ENCODE results near the gene TLR4.

Gene TLR4

GRCh38 chr9:117671468-117671867 lies 32.7 kb upstream of the TLR4 start:
- no peaks in the 10 kb centered on the region for H3K4me1 ChIP-seq (ENCODE audit: control insufficient read depth, low read depth, low read length)
- no peaks in the 10 kb centered on the region for H3K36me3 ChIP-seq (ENCODE audit: control insufficient read depth, insufficient read depth, low read length)
- H4K5ac ChIP-seq (ENCODE audit: low read length), result no peak overlapping the region
- no peak overlapping the region for H3K23ac ChIP-seq (ENCODE audit: low read length)
- H3K4me2 ChIP-seq (ENCODE audit: low read length), result no peak overlapping the region
- H4K8ac ChIP-seq (ENCODE audit: low read depth, low read length), result no peak overlapping the region
- H3K18ac ChIP-seq (ENCODE audit: low read length), result no peak overlapping the region
- H2BK5ac ChIP-seq (ENCODE audit: low read length), result no peak overlapping the region
- H3K4me3 ChIP-seq (ENCODE audit: low read length), result no peak overlapping the region
- H2BK120ac ChIP-seq (ENCODE audit: low read depth, low read length), result no peak overlapping the region
- H3K4ac ChIP-seq (ENCODE audit: low read depth, low read length), result no peak overlapping the region
- no peak overlapping the region for H3K56ac ChIP-seq (ENCODE audit: low read length)
- no peak overlapping the region for H2BK15ac ChIP-seq (replicated peaks; ENCODE audit: low read depth)
- H3K9ac ChIP-seq (ENCODE audit: low read length), result no peak overlapping the region
- WGBS (ENCODE audit: extremely low coverage, insufficient coverage, low lambda C conversion rate), result 100% methylated on average over 1 of the region's 1 CpG
- H2AK5ac ChIP-seq (ENCODE audit: low read length), result no peak overlapping the region
- H3K27ac ChIP-seq (ENCODE audit: low read depth, low read length), result no peak overlapping the region
- no peaks in the 10 kb centered on the region for H3K27me3 ChIP-seq (ENCODE audit: insufficient read depth, low read length, poor library complexity)
- no peaks in the 10 kb centered on the region for H3K79me2 ChIP-seq (ENCODE audit: control insufficient read depth, insufficient read depth, low read length)
- no peaks in the 10 kb centered on the region for H3K79me1 ChIP-seq (ENCODE audit: low read length)
- DNase-seq, result no peak

DNA sequence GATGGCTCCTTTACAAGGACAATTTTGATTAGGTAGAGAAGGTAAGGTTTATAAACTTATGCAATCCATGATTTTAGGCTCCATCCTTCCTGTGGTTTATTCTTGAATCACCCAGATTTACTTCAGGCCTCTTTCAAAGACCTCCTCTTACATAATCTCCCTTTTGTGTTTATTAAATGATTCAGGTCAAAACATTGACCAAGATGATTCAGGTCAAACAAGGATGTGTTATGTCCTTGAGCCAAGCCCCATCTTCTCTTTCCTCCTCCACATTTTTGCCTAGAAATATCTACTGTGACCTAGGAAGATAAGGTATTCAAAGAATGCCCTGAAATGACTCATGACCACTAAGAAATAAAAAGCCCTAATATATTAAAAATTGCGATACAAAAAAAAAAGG lies 31.8 kb upstream of the TLR4 start:
- Histone ChIP-seq H3K27me3 (ENCODE audit: insufficient read depth, low read length, poor library complexity) (no peaks in the 10 kb centered on the region), H3K9ac (ENCODE audit: low read length) (no peak overlapping the region), H2BK5ac (ENCODE audit: low read length) (no peak overlapping the region), H3K79me2 (ENCODE audit: control insufficient read depth, insufficient read depth, low read length) (no peaks in the 10 kb centered on the region), H2BK15ac (replicated peaks; ENCODE audit: low read depth) (no peak overlapping the region), H3K27ac (ENCODE audit: low read depth, low read length) (no peak overlapping the region), H3K56ac (ENCODE audit: low read length) (no peak overlapping the region), H4K8ac (ENCODE audit: low read depth, low read length) (no peak overlapping the region), H3K79me1 (ENCODE audit: low read length) (no peaks in the 10 kb centered on the region), H3K4ac (ENCODE audit: low read depth, low read length) (no peak overlapping the region), H3K36me3 (ENCODE audit: control insufficient read depth, insufficient read depth, low read length) (no peaks in the 10 kb centered on the region), H3K4me1 (ENCODE audit: control insufficient read depth, low read depth, low read length) (no peaks in the 10 kb centered on the region), H3K4me2 (ENCODE audit: low read length) (no peak overlapping the region), H3K18ac (ENCODE audit: low read length) (no peak overlapping the region), H2AK5ac (ENCODE audit: low read length) (no peak overlapping the region), H4K5ac (ENCODE audit: low read length) (no peak overlapping the region), H3K23ac (ENCODE audit: low read length) (no peak overlapping the region), H3K4me3 (ENCODE audit: low read length) (no peak overlapping the region), H2BK120ac (ENCODE audit: low read depth, low read length) (no peak overlapping the region)
- no CpG with 5 or more reads among the region's 1 CpG for WGBS (ENCODE audit: extremely low coverage, insufficient coverage, low lambda C conversion rate)
- DNase-seq, result peak; percentile 14

DNA sequence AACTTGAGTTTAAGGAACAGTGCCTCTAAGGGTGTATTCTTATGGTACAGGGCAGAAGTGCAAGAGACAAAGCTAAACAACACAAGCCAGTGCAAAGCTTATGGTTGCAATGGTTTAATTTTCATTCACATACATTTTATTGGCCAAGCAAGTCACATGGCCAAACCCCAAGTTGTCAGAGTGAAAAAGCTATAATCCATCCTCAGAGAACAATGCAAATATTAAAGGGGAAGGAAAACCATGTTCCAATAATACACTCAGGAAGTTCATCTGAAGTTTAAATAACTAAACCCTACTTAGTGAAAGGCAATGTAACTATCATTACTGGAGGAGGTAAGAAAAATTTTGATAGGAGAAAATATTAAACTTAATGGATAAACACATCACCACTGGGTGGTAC lies 26.6 kb upstream of the TLR4 start:
- Histone ChIP-seq H3K4ac (ENCODE audit: low read depth, low read length) (no peak overlapping the region), H3K27me3 (ENCODE audit: insufficient read depth, low read length, poor library complexity) (no peaks in the 10 kb centered on the region), H2BK15ac (replicated peaks; ENCODE audit: low read depth) (no peak overlapping the region), H3K4me2 (ENCODE audit: low read length) (no peak overlapping the region), H3K56ac (ENCODE audit: low read length) (no peak overlapping the region), H3K9ac (ENCODE audit: low read length) (no peak overlapping the region), H2BK120ac (ENCODE audit: low read depth, low read length) (no peak overlapping the region), H3K4me3 (ENCODE audit: low read length) (no peak overlapping the region), H3K18ac (ENCODE audit: low read length) (no peak overlapping the region), H2AK5ac (ENCODE audit: low read length) (no peak overlapping the region), H3K23ac (ENCODE audit: low read length) (no peak overlapping the region), H3K36me3 (ENCODE audit: control insufficient read depth, insufficient read depth, low read length) (no peaks in the 10 kb centered on the region), H2BK5ac (ENCODE audit: low read length) (no peak overlapping the region), H3K79me2 (ENCODE audit: control insufficient read depth, insufficient read depth, low read length) (no peaks in the 10 kb centered on the region), H3K27ac (ENCODE audit: low read depth, low read length) (no peak overlapping the region), H3K4me1 (ENCODE audit: control insufficient read depth, low read depth, low read length) (no peaks in the 10 kb centered on the region), H4K8ac (ENCODE audit: low read depth, low read length) (no peak overlapping the region), H3K79me1 (ENCODE audit: low read length) (no peaks in the 10 kb centered on the region), H4K5ac (ENCODE audit: low read length) (no peak overlapping the region)
- DNase-seq, result no peak

DNA sequence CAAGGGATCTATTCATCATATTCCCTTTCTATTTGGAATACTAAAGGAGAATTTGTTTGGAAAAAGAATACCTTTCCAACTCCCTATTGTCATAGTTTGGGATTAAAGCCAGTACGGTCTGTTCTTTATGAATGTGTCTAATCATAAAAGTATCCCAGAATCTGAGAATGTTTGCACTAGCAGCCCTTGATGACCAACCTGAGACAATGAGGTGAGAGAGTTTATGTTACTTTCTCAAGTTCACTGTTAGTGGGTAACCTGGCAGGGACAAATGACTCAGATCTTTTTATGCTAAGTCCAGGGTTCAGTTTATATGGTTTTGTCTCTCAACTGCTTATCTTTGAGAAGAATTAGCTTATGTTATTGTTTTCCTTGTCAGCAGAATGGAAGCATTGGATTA lies 25.3 kb upstream of the TLR4 start:
- no peak overlapping the region for H3K56ac ChIP-seq (ENCODE audit: low read length)
- H3K4me3 ChIP-seq (ENCODE audit: low read length), result no peak overlapping the region
- no peaks in the 10 kb centered on the region for H3K79me2 ChIP-seq (ENCODE audit: control insufficient read depth, insufficient read depth, low read length)
- H4K5ac ChIP-seq (ENCODE audit: low read length), result no peak overlapping the region
- H3K27me3 ChIP-seq (ENCODE audit: insufficient read depth, low read length, poor library complexity), result no peaks in the 10 kb centered on the region
- WGBS (ENCODE audit: extremely low coverage, insufficient coverage, low lambda C conversion rate), result no CpG with 5 or more reads among the region's 1 CpG
- no peak overlapping the region for H3K9ac ChIP-seq (ENCODE audit: low read length)
- H3K27ac ChIP-seq (ENCODE audit: low read depth, low read length), result no peak overlapping the region
- H3K18ac ChIP-seq (ENCODE audit: low read length), result no peak overlapping the region
- H2BK120ac ChIP-seq (ENCODE audit: low read depth, low read length), result no peak overlapping the region
- DNase-seq, result no peak
- no peak overlapping the region for H4K8ac ChIP-seq (ENCODE audit: low read depth, low read length)
- H3K79me1 ChIP-seq (ENCODE audit: low read length), result no peaks in the 10 kb centered on the region
- H3K23ac ChIP-seq (ENCODE audit: low read length), result no peak overlapping the region
- H3K4me2 ChIP-seq (ENCODE audit: low read length), result no peak overlapping the region
- no peaks in the 10 kb centered on the region for H3K36me3 ChIP-seq (ENCODE audit: control insufficient read depth, insufficient read depth, low read length)
- no peaks in the 10 kb centered on the region for H3K4me1 ChIP-seq (ENCODE audit: control insufficient read depth, low read depth, low read length)
- H2BK15ac ChIP-seq (replicated peaks; ENCODE audit: low read depth), result no peak overlapping the region
- no peak overlapping the region for H3K4ac ChIP-seq (ENCODE audit: low read depth, low read length)
- no peak overlapping the region for H2AK5ac ChIP-seq (ENCODE audit: low read length)
- no peak overlapping the region for H2BK5ac ChIP-seq (ENCODE audit: low read length)

DNA sequence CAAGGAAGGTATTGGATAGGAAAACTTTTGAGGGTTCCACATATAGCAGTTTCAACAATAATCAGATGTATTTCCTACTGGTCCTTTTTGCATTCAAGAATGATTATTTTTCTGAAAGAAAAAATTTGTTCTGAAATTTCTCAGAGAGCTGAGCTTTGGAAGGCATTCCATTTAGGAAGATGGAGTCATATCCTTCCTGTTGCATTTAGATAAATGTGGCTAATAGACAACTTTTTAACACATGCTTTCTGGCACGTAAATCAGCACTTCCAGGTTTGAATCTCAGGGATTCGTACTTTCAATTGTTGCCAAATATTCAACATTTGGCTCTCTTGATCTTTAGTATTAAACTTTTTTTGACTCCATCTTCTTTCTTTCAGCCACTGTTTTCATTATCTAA lies 24.8 kb upstream of the TLR4 start:
- H3K36me3 ChIP-seq (ENCODE audit: control insufficient read depth, insufficient read depth, low read length), result no peaks in the 10 kb centered on the region
- no peak overlapping the region for H4K8ac ChIP-seq (ENCODE audit: low read depth, low read length)
- no peak overlapping the region for H2AK5ac ChIP-seq (ENCODE audit: low read length)
- H3K23ac ChIP-seq (ENCODE audit: low read length), result no peak overlapping the region
- no peaks in the 10 kb centered on the region for H3K4me1 ChIP-seq (ENCODE audit: control insufficient read depth, low read depth, low read length)
- H3K4ac ChIP-seq (ENCODE audit: low read depth, low read length), result no peak overlapping the region
- WGBS (ENCODE audit: extremely low coverage, insufficient coverage, low lambda C conversion rate), result no CpG with 5 or more reads among the region's 2 CpGs
- no peak overlapping the region for H3K4me3 ChIP-seq (ENCODE audit: low read length)
- no peak for DNase-seq
- no peaks in the 10 kb centered on the region for H3K27me3 ChIP-seq (ENCODE audit: insufficient read depth, low read length, poor library complexity)
- no peak overlapping the region for H3K18ac ChIP-seq (ENCODE audit: low read length)
- no peak overlapping the region for H2BK5ac ChIP-seq (ENCODE audit: low read length)
- H3K9ac ChIP-seq (ENCODE audit: low read length), result no peak overlapping the region
- no peak overlapping the region for H2BK15ac ChIP-seq (replicated peaks; ENCODE audit: low read depth)
- no peaks in the 10 kb centered on the region for H3K79me2 ChIP-seq (ENCODE audit: control insufficient read depth, insufficient read depth, low read length)
- H3K79me1 ChIP-seq (ENCODE audit: low read length), result no peaks in the 10 kb centered on the region
- H3K56ac ChIP-seq (ENCODE audit: low read length), result no peak overlapping the region
- no peak overlapping the region for H4K5ac ChIP-seq (ENCODE audit: low read length)
- H2BK120ac ChIP-seq (ENCODE audit: low read depth, low read length), result no peak overlapping the region
- no peak overlapping the region for H3K27ac ChIP-seq (ENCODE audit: low read depth, low read length)
- no peak overlapping the region for H3K4me2 ChIP-seq (ENCODE audit: low read length)

DNA sequence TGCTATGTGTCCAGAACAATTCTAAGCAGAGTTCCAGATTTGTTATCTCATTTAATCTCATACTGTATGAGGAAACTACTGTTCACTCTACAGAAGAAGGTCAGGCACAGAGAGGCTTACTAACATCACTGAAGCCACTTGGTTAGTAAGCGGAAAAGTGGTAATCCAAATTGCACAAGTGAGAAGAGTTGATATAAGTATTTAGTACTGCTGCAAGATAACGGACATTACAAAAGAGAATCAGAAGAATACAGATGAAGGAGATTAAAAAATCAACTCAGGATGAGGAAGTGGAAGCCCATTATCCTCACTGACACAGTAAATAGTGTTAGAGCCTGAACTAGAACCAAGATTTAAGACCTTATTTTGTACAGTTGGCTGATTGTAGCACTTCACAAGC lies 22.3 kb upstream of the TLR4 start:
- Histone ChIP-seq H2BK120ac (ENCODE audit: low read depth, low read length) (no peak overlapping the region), H3K18ac (ENCODE audit: low read length) (no peak overlapping the region), H3K36me3 (ENCODE audit: control insufficient read depth, insufficient read depth, low read length) (no peaks in the 10 kb centered on the region), H3K9ac (ENCODE audit: low read length) (no peak overlapping the region), H3K4me1 (ENCODE audit: control insufficient read depth, low read depth, low read length) (no peaks in the 10 kb centered on the region), H3K4ac (ENCODE audit: low read depth, low read length) (no peak overlapping the region), H4K8ac (ENCODE audit: low read depth, low read length) (no peak overlapping the region), H2AK5ac (ENCODE audit: low read length) (no peak overlapping the region), H3K27me3 (ENCODE audit: insufficient read depth, low read length, poor library complexity) (no peaks in the 10 kb centered on the region), H3K23ac (ENCODE audit: low read length) (no peak overlapping the region), H3K79me1 (ENCODE audit: low read length) (no peaks in the 10 kb centered on the region), H2BK5ac (ENCODE audit: low read length) (no peak overlapping the region), H4K5ac (ENCODE audit: low read length) (no peak overlapping the region), H3K4me3 (ENCODE audit: low read length) (no peak overlapping the region), H3K56ac (ENCODE audit: low read length) (no peak overlapping the region), H2BK15ac (replicated peaks; ENCODE audit: low read depth) (no peak overlapping the region), H3K4me2 (ENCODE audit: low read length) (no peak overlapping the region), H3K27ac (ENCODE audit: low read depth, low read length) (no peak overlapping the region), H3K79me2 (ENCODE audit: control insufficient read depth, insufficient read depth, low read length) (no peaks in the 10 kb centered on the region)
- DNase-seq, result no peak
- WGBS (ENCODE audit: extremely low coverage, insufficient coverage, low lambda C conversion rate), result no CpG with 5 or more reads among the region's 2 CpGs

Data from mesendoderm (in vitro differentiated cells).